H1 (cell line): ENCODE data around the gene GREM2. TPM values are rescaled to one million over a fixed set of nuclear protein-coding genes. Genes with fewer than 3 reads are reported as not detected.

Source experiments
- CTCF ChIA-PET: fragments of 300-600 bp; sonication (Branson Sonifier 250); formaldehyde crosslinking; loops from one replicate; lab custom pipeline; 2021; ENCODE audit not compliant: partially characterized antibody; lab: Charles Lee
- POLR2A ChIA-PET: fragments of 300-600 bp; sonication (Branson Sonifier 250); formaldehyde crosslinking; loops from one replicate; lab custom pipeline; 2021; ENCODE audit warnings: inconsistent platforms; ENCODE audit not compliant: partially characterized antibody; lab: Charles Lee
- DNase-seq, 2 experiments: peaks; one replicate each; pipeline versions ENCODE4 v3.0.0 to v3.0.0-alpha.2; 2010 to 2022; ENCODE audit warnings: low spot score in 2 of 2, low read depth in 1 of 2, mixed read lengths in 1 of 2
- FAIRE-seq: peaks from 2 replicates; lab custom pipeline; 2011; peaks lifted over from hg19 to GRCh38; lab: Jason Lieb, UNC
- H2AFZ ChIP-seq: 2 replicates; pipeline ENCODE4 v1.8.1; 2012; ENCODE audit warnings: low read length, inconsistent platforms
- H2AK5ac ChIP-seq: 2 replicates; pipeline ENCODE4 v1.6.1; 2013; ENCODE audit warnings: low read depth, low read length
- H2BK120ac ChIP-seq: replicated peaks from 2 replicates; pipeline ENCODE3; 2013; ENCODE audit warnings: low read depth, low read length, inconsistent platforms
- H2BK12ac ChIP-seq: 2 replicates; pipeline ENCODE4 v1.6.1; 2013; ENCODE audit warnings: low read depth, low read length
- H2BK15ac ChIP-seq: 2 replicates; pipeline ENCODE4 v1.6.1; 2013; ENCODE audit warnings: low read length
- H2BK20ac ChIP-seq: 2 replicates; pipeline ENCODE4 v1.6.1; 2013; ENCODE audit warnings: low read length
- H2BK5ac ChIP-seq: 2 replicates; pipeline ENCODE4 v1.6.1; 2013; ENCODE audit warnings: low read depth, low read length
- H3K14ac ChIP-seq: 2 replicates; pipeline ENCODE4 v1.6.1; 2013; ENCODE audit warnings: inconsistent platforms; ENCODE audit not compliant: insufficient read length
- H3K18ac ChIP-seq: 2 replicates; pipeline ENCODE4 v1.6.1; 2013; ENCODE audit warnings: low read length; ENCODE audit errors: extremely low read depth
- H3K23ac ChIP-seq: 2 replicates; pipeline ENCODE4 v1.6.1; 2013; ENCODE audit warnings: inconsistent platforms; ENCODE audit not compliant: insufficient read length
- H3K23me2 ChIP-seq: 2 replicates; pipeline ENCODE4 v1.6.1; 2013; ENCODE audit warnings: low read depth, low read length
- H3K27ac ChIP-seq: 2 replicates; pipeline ENCODE4 v1.6.1; 2011; ENCODE audit warnings: low read depth, low read length, inconsistent platforms
- H3K27me3 ChIP-seq, 4 experiments: replicated peaks in 1 of 4; 1 replicate in 1 of 4; 2 replicates in 3 of 4; pipeline versions ENCODE4 v1.6.1 to v1.8.1; 2011 to 2013; ENCODE audit warnings: low read length in 3 of 4, mild to moderate bottlenecking in 3 of 4, inconsistent platforms in 2 of 4, mixed read lengths in 2 of 4, moderate library complexity in 1 of 4; ENCODE audit not compliant: control insufficient read depth in 3 of 4, insufficient read depth in 3 of 4; ENCODE audit errors: extremely low read depth in 1 of 4
- H3K36me3 ChIP-seq, 4 experiments: 2 replicates each; pipeline versions ENCODE4 v1.6.1 to v1.8.1; 2011 to 2013; ENCODE audit warnings: mild to moderate bottlenecking in 4 of 4, low read length in 3 of 4, moderate library complexity in 2 of 4, control low read depth in 1 of 4, inconsistent platforms in 1 of 4; ENCODE audit not compliant: insufficient read depth in 4 of 4, control insufficient read depth in 2 of 4
- H3K4ac ChIP-seq: replicated peaks from 2 replicates; pipeline ENCODE3; 2013; ENCODE audit warnings: low read length, low read depth, mixed read lengths, inconsistent platforms; ENCODE audit not compliant: insufficient read length
- H3K4me1 ChIP-seq, 4 experiments: replicated peaks in 1 of 4; 1 replicate in 1 of 4; 2 replicates in 3 of 4; pipeline versions ENCODE4 v1.6.1 to v1.8.1; 2011 to 2013; ENCODE audit warnings: low read length in 3 of 4, inconsistent platforms in 2 of 4, mixed read lengths in 1 of 4; ENCODE audit not compliant: insufficient read depth in 4 of 4, control insufficient read depth in 3 of 4
- H3K4me2 ChIP-seq, 2 experiments: 2 replicates each; pipeline versions ENCODE4 v1.6.1 to v1.8.1; 2011 to 2013; ENCODE audit warnings: low read depth in 2 of 2, low read length in 2 of 2, control low read depth in 1 of 2, inconsistent platforms in 1 of 2, mild to moderate bottlenecking in 1 of 2; ENCODE audit not compliant: insufficient read depth in 1 of 2
- H3K4me3 ChIP-seq, 4 experiments: fragments of 200-600, 300-600 bp in 1 of 4; sonication (generic), shearing (Covaris generic), sonication (Bioruptor Twin) in 1 of 4; 2 replicates each; pipeline versions ENCODE4 v1.5.1 to v1.8.1; 2011 to 2016; ENCODE audit warnings: low read length in 4 of 4, low read depth in 3 of 4, control low read depth in 2 of 4, inconsistent platforms in 2 of 4, mild to moderate bottlenecking in 2 of 4, mixed read lengths in 1 of 4, moderate library complexity in 1 of 4; ENCODE audit not compliant: insufficient read depth in 2 of 4; ENCODE audit errors: extremely low read depth in 1 of 4
- H3K56ac ChIP-seq: replicated peaks from 2 replicates; pipeline ENCODE3; 2013; ENCODE audit warnings: low read depth, mild to moderate bottlenecking, mixed read lengths, low read length, inconsistent platforms; ENCODE audit not compliant: insufficient read length
- H3K79me1 ChIP-seq: 2 replicates; pipeline ENCODE4 v1.6.1; 2013; ENCODE audit warnings: low read depth, low read length, control low read depth
- H3K79me2 ChIP-seq, 2 experiments: 2 replicates each; pipeline versions ENCODE4 v1.6.1 to v1.8.1; 2012 to 2013; ENCODE audit warnings: low read length in 2 of 2, mild to moderate bottlenecking in 2 of 2, inconsistent platforms in 1 of 2; ENCODE audit not compliant: insufficient read depth in 2 of 2, control insufficient read depth in 1 of 2
- H3K9ac ChIP-seq, 4 experiments: replicated peaks in 1 of 4; 1 replicate in 1 of 4; 2 replicates in 3 of 4; pipeline versions ENCODE4 v1.6.1 to v1.8.1; 2011 to 2013; ENCODE audit warnings: low read depth in 3 of 4, low read length in 3 of 4, control low read depth in 2 of 4, mild to moderate bottlenecking in 2 of 4, moderate library complexity in 2 of 4, inconsistent platforms in 1 of 4; ENCODE audit errors: extremely low read depth in 1 of 4
- H3K9me3 ChIP-seq, 2 experiments: 2 replicates each; pipeline versions ENCODE4 v1.6.1 to v1.8.1; 2012 to 2013; ENCODE audit warnings: mild to moderate bottlenecking in 2 of 2, moderate library complexity in 2 of 2, control low read depth in 1 of 2, inconsistent platforms in 1 of 2, low read depth in 1 of 2, low read length in 1 of 2, mixed read lengths in 1 of 2; ENCODE audit not compliant: insufficient read depth in 2 of 2
- H4K20me1 ChIP-seq, 2 experiments: replicated peaks in 1 of 2; 2 replicates each; pipeline versions ENCODE3 to v1.8.1; 2011 to 2013; ENCODE audit warnings: inconsistent platforms in 2 of 2, low read length in 2 of 2, mild to moderate bottlenecking in 1 of 2; ENCODE audit not compliant: insufficient read depth in 2 of 2, control insufficient read depth in 1 of 2
- H4K5ac ChIP-seq: 2 replicates; pipeline ENCODE4 v1.6.1; 2013; ENCODE audit warnings: low read length, low read depth, mixed read lengths, inconsistent platforms; ENCODE audit not compliant: insufficient read length
- H4K8ac ChIP-seq: 2 replicates; pipeline ENCODE4 v1.8.0; 2013; ENCODE audit warnings: mild to moderate bottlenecking, moderate library complexity, low read length, inconsistent platforms; ENCODE audit not compliant: insufficient read depth; ENCODE audit errors: extremely low read depth
- H4K91ac ChIP-seq: replicated peaks from 2 replicates; pipeline ENCODE3; 2013; ENCODE audit warnings: low read length, mixed read lengths, inconsistent platforms; ENCODE audit not compliant: insufficient read length
- CBX5 ChIP-seq: fragments of 300-800, 300-1000 bp; sonication (generic); IDR thresholded peaks from 2 replicates; pipeline ENCODE4 v1.7.1; 2016; ENCODE audit warnings: antibody characterized with exemption, low read length, low read depth
- CTBP2 ChIP-seq: IDR thresholded peaks from 2 replicates; pipeline ENCODE4 v1.7.0; 2011; ENCODE audit warnings: borderline replicate concordance, mild to moderate bottlenecking, moderate library complexity, mixed read lengths, low read length; ENCODE audit not compliant: insufficient read depth, insufficient read length
- NRF1 ChIP-seq: IDR thresholded peaks from 2 replicates; pipeline ENCODE4 v1.6.1; 2011; ENCODE audit warnings: mild to moderate bottlenecking, low read depth, low read length, improper control_type of control experiment
- RFX5 ChIP-seq: IDR thresholded peaks from 2 replicates; pipeline ENCODE4 v1.6.1; 2011; ENCODE audit warnings: low read depth, low read length, improper control_type of control experiment, borderline replicate concordance
- SP1 ChIP-seq: IDR thresholded peaks from 2 replicates; pipeline ENCODE4 v1.6.1; 2011; ENCODE audit warnings: low read depth, low read length
- SP2 ChIP-seq: IDR thresholded peaks from 2 replicates; pipeline ENCODE4 v1.6.1; 2012; ENCODE audit warnings: mild to moderate bottlenecking, low read length, inconsistent platforms
- TAF7 ChIP-seq: optimal IDR thresholded peaks from 2 replicates; pipeline ENCODE3; 2011; ENCODE audit warnings: low read depth, mild to moderate bottlenecking, inconsistent platforms, low read length, moderate library complexity, borderline replicate concordance
- WGBS, 2 experiments: shearing (Covaris generic) in 1 of 2; methylation state at CpG; one replicate each; pipeline versions ENCODE4 v1.1.6 to v1.1.7; 2013 to 2015; ENCODE audit warnings: low lambda C conversion rate in 2 of 2, mixed read lengths in 2 of 2, inconsistent platforms in 1 of 2, low coverage in 1 of 2, missing lambda C conversion rate in 1 of 2; ENCODE audit not compliant: insufficient replicate concordance in 2 of 2, insufficient coverage in 1 of 2, insufficient read length in 1 of 2; ENCODE audit errors: extremely low coverage in 1 of 2, missing lambda C conversion rate in 1 of 2; 5-methylcytosine and 5-hydroxymethylcytosine counted together
- polyA plus RNA-seq, 7 experiments: library from polyadenylated mRNA; depleted of rRNA in 3 of 7; stranded (reverse) in 5 of 7; unstranded in 2 of 7; fragments of >200 nt in 5 of 7; fragments of 200-250 nt in 2 of 7; gene quantifications; 1 replicate in 5 of 7; 2 replicates in 1 of 7; 4 replicates in 1 of 7; pipeline versions ENCODE4 v1.2.1 to v1.2.3, GENCODE V29; 2011 to 2013; ENCODE audit warnings: missing spikeins in 2 of 7, mixed read lengths in 2 of 7
- total RNA-seq: library from RNA; stranded (reverse); fragmentation: NEBNext Ultra II Directional; extraction: Animal tissue kit (Norgen Biotek cat#: 25700); gene quantifications from 2 replicates; pipeline ENCODE4 v1.2.1, GENCODE V29; 2021

Gene GREM2
- total and polyA plus RNA-seq, 2 of the 8 experiments (the other 6 are each of a cell fraction or from before 2014, with no cell fraction given): 0.05 TPM; not detected in 1

DNA sequence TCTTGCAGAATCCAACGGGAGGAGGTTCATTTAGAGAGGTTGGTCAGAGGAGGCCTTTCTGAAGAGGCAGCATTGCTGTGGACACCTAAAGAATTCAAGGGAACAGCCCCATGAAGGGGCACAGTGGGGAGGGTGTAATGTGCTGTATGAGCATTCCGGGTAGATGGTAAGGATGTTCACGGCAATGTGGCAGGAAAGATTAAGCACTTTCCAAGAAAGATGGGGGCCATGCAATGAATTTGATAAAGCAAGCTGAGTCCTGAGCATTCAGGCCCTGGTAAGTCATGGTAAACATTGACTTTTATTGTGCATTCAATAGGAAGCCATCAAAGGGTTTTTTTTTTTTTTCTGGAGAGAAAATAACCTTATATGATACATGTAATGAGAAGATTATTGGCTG, 166.6 kb downstream of the GREM2 start:
- Histone ChIP-seq H4K91ac (no peak overlapping the region), H3K4me1 (no peaks in the 10 kb centered on the region), H3K14ac (no peak overlapping the region), H3K4ac (no peak overlapping the region), H2BK120ac (no peak overlapping the region), H4K8ac (no peak overlapping the region)
- FAIRE-seq: no peak
- WGBS, 2 experiments: 98% methylated on average over 3 of the region's 3 CpGs; no CpG with 5 or more reads in 1 of the 2 experiments
- TF ChIP-seq SP1: no peak
- TF ChIP-seq RFX5: no peak
- TF ChIP-seq CBX5: no peak
- no peak for TF ChIP-seq NRF1
- no peak for TF ChIP-seq CTBP2
- no peak for TF ChIP-seq TAF7
- TF ChIP-seq SP2: no peak
- TF ChIP-seq, all 59 proteins: peak for 0
- H3K4me3 ChIP-seq: no peak overlapping the region
- H2BK20ac ChIP-seq: no peak overlapping the region
- no peaks in the 10 kb centered on the region for H3K79me1 ChIP-seq
- no peak for DNase-seq
- H2BK12ac ChIP-seq: no peak overlapping the region
- H2AK5ac ChIP-seq: no peak overlapping the region
- no peak overlapping the region for H3K18ac ChIP-seq
- H2AFZ ChIP-seq: no peak overlapping the region
- H3K79me2 ChIP-seq: no peaks in the 10 kb centered on the region
- no peak overlapping the region for H3K4me2 ChIP-seq
- ChIA-PET POLR2A (no interaction called here), CTCF (interaction anchor here (0.6 to 4.5 kb wide), 4 partner anchors 10 to 434 kb away, joined by 3 to 26 read pairs (median 7); no protein-coding TSS in a partner anchor)
- H3K27me3 ChIP-seq: no peaks in the 10 kb centered on the region
- H3K9ac ChIP-seq: no peak overlapping the region; a peak in 1 of 7 replicates
- no peaks in the 10 kb centered on the region for H3K36me3 ChIP-seq
- H2BK5ac ChIP-seq: no peak overlapping the region
- no peaks in the 10 kb centered on the region for H4K20me1 ChIP-seq
- no peak overlapping the region for H3K56ac ChIP-seq
- no peak overlapping the region for H2BK15ac ChIP-seq
- no peaks in the 10 kb centered on the region for H3K9me3 ChIP-seq
- H4K5ac ChIP-seq: no peak overlapping the region
- H3K23ac ChIP-seq: no peak overlapping the region
- H3K27ac ChIP-seq: no peak overlapping the region
- H3K23me2 ChIP-seq: no peaks in the 10 kb centered on the region
